GM18505 (cell line): Measurements from ENCODE around the gene ME2.
"Not testable (repeated sequence)": the region's sequence is repeated elsewhere in the genome, so short reads cannot be mapped to it uniquely, and the experiment has no call there.

Source experiments
- ATAC-seq: cut with Tn5 transposase; IDR thresholded peaks from one replicate; pipeline ENCODE4 v1.9.1; 2021; ENCODE audit not compliant: unreplicated experiment
- POLR2A ChIP-seq: IDR thresholded peaks from 4 replicates; pipeline ENCODE4 v1.6.1; 2011; ENCODE audit warnings: borderline replicate concordance; ENCODE audit not compliant: insufficient read depth, insufficient read length; ENCODE audit errors: extremely low read depth

Gene ME2

GRCh38 chr18:50953822-50954221 lies 74.9 kb downstream of the ME2 start:
- no peak for TF ChIP-seq POLR2A
- no peak for ATAC-seq

DNA sequence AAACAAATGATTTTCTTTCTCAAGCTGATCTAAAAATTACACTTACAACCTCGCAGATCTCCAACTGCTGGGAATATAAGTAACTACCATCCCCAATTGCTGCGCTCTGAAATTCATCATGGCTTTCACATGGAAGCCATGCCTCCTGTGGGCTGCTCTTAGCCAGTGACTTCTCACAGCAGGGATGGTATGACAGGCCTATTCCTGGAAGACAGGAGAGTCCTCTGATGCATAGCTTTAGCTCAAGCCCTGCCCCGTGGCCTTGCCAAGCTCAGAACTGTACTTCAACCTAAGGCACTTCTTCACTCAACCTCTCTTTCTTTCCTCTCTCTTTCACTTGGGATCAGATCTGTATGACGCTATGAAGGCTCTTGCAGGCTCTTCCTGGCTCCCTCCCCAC lies 76.3 kb downstream of the ME2 start:
- no peak for TF ChIP-seq POLR2A
- ATAC-seq, result no peak

GRCh38 chr18:50956116-50956515 lies 77.2 kb downstream of the ME2 start:
- no peak for ATAC-seq
- TF ChIP-seq POLR2A, result no peak

DNA sequence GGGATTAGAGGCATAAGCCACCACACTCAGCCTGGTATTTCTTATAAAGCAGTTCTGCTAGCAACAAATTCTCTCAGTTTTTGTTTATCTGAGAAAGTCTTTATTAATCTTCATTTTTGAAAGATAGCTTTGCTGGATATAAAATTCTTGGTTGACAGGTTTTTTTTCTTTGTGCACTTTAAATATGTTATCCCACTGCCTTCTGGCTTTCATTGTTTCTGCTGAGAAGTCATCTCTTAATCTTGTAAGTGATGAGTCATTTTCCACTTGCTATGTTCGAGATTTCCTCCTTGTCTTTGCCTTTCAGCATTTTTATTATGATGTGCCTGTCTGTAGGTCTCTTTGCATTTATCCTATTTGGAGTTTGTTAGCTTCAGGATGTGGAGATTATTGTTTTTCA lies 83.1 kb downstream of the ME2 start:
- TF ChIP-seq POLR2A, result no peak
- ATAC-seq, result no peak

DNA sequence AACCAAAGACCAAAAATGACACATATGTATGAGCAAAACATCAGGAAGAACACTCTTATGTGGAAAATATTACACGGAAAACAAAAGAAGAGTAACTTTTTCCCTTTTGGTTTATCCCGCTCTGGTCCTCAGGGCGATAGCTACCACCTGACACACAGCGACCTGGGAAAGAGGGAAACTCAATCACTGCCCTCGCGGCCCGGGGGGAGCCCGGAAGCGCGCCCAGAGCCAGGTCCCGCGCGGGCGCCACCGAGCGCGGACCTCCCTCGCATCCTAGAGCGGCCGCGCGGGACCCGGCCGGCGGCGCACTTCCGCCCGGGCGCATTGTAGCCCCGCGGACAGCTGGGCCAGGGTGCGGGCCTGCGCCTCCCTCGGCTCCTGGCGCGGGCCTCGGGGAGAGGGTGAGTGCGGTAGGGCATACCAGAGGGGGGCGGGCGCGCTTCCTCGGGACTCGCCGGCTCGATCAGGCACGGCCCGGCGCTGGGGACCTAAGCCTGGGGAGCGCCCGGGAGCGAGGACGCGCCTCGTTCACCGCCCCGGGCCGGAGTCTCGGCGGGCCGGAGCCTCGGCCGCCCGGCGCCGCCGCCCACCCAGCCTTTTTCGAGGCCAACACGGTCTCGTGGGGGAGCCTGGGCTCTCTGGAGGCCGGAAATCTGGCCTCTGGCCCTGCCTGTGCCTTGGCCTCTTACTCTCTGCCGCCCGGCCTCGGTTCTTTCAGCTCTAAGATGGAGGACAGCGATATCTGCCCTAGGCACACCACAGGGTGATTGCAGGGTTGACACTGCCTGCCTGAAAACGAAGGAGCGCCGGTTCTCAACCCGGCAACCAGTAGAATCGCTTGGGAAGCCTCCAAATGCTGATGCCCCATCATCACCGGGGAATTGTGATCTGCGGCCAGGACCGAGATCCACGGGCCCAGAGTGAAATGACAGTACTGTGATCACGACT lies 89.1 kb downstream of the ME2 start, which contains the start of gene ELAC1:
Gene ELAC1, plus strand, starts transcription at position 327 of the 948 bp plus-strand sequence. CDS start 6,365 bp downstream, outside the sequence.
- ATAC-seq, result peak; percentile 95
- peak; percentile 96 for TF ChIP-seq POLR2A

- ATAC-seq, result no peak
- TF ChIP-seq POLR2A, result no peak
Observed at GRCh38 chr18:50969448-50969847, 90.5 kb downstream of the ME2 start.

DNA sequence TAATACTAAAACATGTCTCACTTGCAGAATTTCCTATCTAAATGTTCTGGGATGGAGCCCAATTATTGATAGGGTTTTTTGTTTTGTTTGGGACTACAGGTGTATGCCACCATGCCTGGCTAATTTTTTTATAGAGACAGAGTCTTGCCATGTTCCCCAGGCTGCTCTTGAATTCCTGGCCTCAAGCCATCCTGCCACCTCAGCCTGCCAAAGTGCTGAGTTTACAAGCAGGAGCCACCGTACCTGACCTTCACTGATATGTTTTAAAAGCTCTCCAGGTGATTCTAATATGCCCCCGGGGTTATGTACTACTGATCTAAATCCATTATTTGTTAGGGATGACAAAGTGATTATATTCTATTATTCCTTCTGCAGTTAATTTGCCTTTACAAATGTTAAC lies 91.1 kb downstream of the ME2 start:
- no peak for ATAC-seq
- no peak for TF ChIP-seq POLR2A

GRCh38 chr18:50972404-50972803 lies 93.5 kb downstream of the ME2 start:
- not testable (repeated sequence) for ATAC-seq

- TF ChIP-seq POLR2A, result no peak
- no peak for ATAC-seq
Observed at GRCh38 chr18:50973367-50974126, 94.6 kb downstream of the ME2 start.

- TF ChIP-seq POLR2A, result no peak
- ATAC-seq, result no peak
Observed at GRCh38 chr18:50977037-50977760, 98.3 kb downstream of the ME2 start.

- no peak for ATAC-seq
- TF ChIP-seq POLR2A, result no peak
Observed at GRCh38 chr18:50981381-50981780, 102.5 kb downstream of the ME2 start.

- TF ChIP-seq POLR2A, result no peak
- ATAC-seq, result no peak
Observed at GRCh38 chr18:50982086-50982801, 103.3 kb downstream of the ME2 start.

DNA sequence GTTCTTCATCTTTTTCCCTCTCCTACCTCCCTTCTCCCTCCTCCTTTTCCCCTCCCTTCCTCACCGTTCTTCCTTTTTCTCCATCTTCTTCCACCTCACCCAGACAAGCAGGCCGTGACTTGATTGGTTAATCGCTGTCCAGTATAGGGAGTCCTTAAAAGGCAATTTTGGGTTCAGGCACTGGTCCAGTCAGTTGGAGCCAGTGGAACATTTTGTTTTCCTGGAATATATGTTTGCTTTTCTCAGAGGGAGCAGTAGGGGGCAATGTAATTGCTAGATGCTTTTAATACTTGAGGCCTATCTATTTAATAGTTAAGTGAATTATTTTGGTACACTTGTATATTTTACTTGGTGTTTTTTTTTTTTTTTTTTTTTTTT lies 103.9 kb downstream of the ME2 start:
- ATAC-seq, result no peak
- TF ChIP-seq POLR2A, result no peak
